ENCODE measurements around the gene SLC6A17. TPM values are rescaled to one million over a fixed set of nuclear protein-coding genes. Genes with fewer than 3 reads are reported as not detected.

Gene SLC6A17
- total RNA-seq, 1 experiment from 2014 or later: 0.17 TPM

GRCh38 chr1:110177775-110178174 is 27.5 kb downstream of the SLC6A17 start:
- H4K20me1 ChIP-seq (ENCODE audit: control insufficient read depth, insufficient read depth, insufficient read length): no peaks in the 10 kb centered on the region
- Mint-ChIP-seq H3K36me3 (ENCODE audit: insufficient read depth in 1 of 3, low read depth in 3 of 3) (no peaks in the 10 kb centered on the region), H3K27me3 (ENCODE audit: low read depth) (no peaks in the 10 kb centered on the region; the same call in 1 of the 2 replicates), H3K27ac (no peak overlapping the region), H3K4me1 (peaks cover 11 to 15% of the 10 kb centered on the region in 2 experiments), H3K9me3 (no peaks in the 10 kb centered on the region), H3K4me3 (no peak overlapping the region)
- no peak overlapping the region for H3K56ac ChIP-seq (ENCODE audit: insufficient read length, low read depth, low read length)
- TF ChIP-seq, protein P1, sequence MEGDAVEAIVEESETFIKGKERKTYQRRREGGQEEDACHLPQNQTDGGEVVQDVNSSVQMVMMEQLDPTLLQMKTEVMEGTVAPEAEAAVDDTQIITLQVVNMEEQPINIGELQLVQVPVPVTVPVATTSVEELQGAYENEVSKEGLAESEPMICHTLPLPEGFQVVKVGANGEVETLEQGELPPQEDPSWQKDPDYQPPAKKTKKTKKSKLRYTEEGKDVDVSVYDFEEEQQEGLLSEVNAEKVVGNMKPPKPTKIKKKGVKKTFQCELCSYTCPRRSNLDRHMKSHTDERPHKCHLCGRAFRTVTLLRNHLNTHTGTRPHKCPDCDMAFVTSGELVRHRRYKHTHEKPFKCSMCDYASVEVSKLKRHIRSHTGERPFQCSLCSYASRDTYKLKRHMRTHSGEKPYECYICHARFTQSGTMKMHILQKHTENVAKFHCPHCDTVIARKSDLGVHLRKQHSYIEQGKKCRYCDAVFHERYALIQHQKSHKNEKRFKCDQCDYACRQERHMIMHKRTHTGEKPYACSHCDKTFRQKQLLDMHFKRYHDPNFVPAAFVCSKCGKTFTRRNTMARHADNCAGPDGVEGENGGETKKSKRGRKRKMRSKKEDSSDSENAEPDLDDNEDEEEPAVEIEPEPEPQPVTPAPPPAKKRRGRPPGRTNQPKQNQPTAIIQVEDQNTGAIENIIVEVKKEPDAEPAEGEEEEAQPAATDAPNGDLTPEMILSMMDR (conservative IDR thresholded peaks at IDR 0.05): no peak
- H3K23me2 ChIP-seq (ENCODE audit: insufficient read length, low read depth, low read length, poor library complexity, severe bottlenecking): no peaks in the 10 kb centered on the region
- no peak overlapping the region for H2BK20ac ChIP-seq (ENCODE audit: low read depth, low read length, poor library complexity, severe bottlenecking)
- no peak overlapping the region for H3T11ph ChIP-seq (ENCODE audit: low read length)
- no peak overlapping the region for H2AFZ ChIP-seq (ENCODE audit: low read length)
- no peak overlapping the region for H4K5ac ChIP-seq (ENCODE audit: insufficient read length, low read depth, low read length)
- H2BK15ac ChIP-seq (ENCODE audit: low read depth, low read length): no peak overlapping the region
- no peaks in the 10 kb centered on the region for H3K9me3 ChIP-seq (ENCODE audit: control insufficient read depth, low read depth, low read length)
- H3K18ac ChIP-seq (ENCODE audit: insufficient read length, low read depth, low read length): no peak overlapping the region
- DNase-seq: no peak
- no peak overlapping the region for H3K4ac ChIP-seq (ENCODE audit: low read depth, low read length)
- H3K4me2 ChIP-seq (ENCODE audit: insufficient read depth, insufficient read length, low read length): no peak overlapping the region
- H3K27me3 ChIP-seq (ENCODE audit: insufficient read depth, low read length): no peaks in the 10 kb centered on the region
- no peaks in the 10 kb centered on the region for H3K79me1 ChIP-seq (ENCODE audit: insufficient read depth, low read depth, low read length, poor library complexity, severe bottlenecking)
- no peak overlapping the region for H2BK5ac ChIP-seq (ENCODE audit: insufficient read length, low read length)
- no peak overlapping the region for H3K23ac ChIP-seq (ENCODE audit: insufficient read length, low read depth, low read length)
- H2BK12ac ChIP-seq (ENCODE audit: insufficient read length, low read depth, low read length): no peak overlapping the region
- WGBS (ENCODE audit: extremely low coverage, insufficient read length, low lambda C conversion rate): no CpG with 5 or more reads among the region's 4 CpGs
- H3K9ac ChIP-seq (ENCODE audit: extremely low read depth, insufficient read length, low read length): no peak overlapping the region
- H3K14ac ChIP-seq (ENCODE audit: insufficient read depth, low read length): no peak overlapping the region
- no peaks in the 10 kb centered on the region for H3K79me2 ChIP-seq (ENCODE audit: insufficient read depth, low read length)
- no peak overlapping the region for H3K27ac ChIP-seq (ENCODE audit: insufficient read length, low read depth, low read length)
- H2BK120ac ChIP-seq (ENCODE audit: low read depth, low read length, poor library complexity, severe bottlenecking): no peak overlapping the region
- no peaks in the 10 kb centered on the region for H3K4me1 ChIP-seq (ENCODE audit: insufficient read depth, low read length)
- no peak overlapping the region for H4K8ac ChIP-seq (replicated peaks; ENCODE audit: insufficient read length, low read depth, low read length)
- no peak overlapping the region for H4K91ac ChIP-seq (ENCODE audit: insufficient read length, low read depth, low read length)
- no peak overlapping the region for H2AK5ac ChIP-seq (ENCODE audit: insufficient read length, low read length)

Data from H9 (cell line).